Urinary bladder (tissue), 4 donors: Measurements from ENCODE around the gene CCDC183. TPM values are rescaled to one million over a fixed set of nuclear protein-coding genes. Genes with fewer than 3 reads are reported as not detected.
A peak's percentile ranks its signal among the peaks of the same experiment; 100 is the strongest.
"Not testable (repeated sequence)": the region's sequence is repeated elsewhere in the genome, so short reads cannot be mapped to it uniquely, and the experiment has no call there.

Experiments
- DNase-seq: peaks from one replicate; pipeline ENCODE4 v3.0.0-alpha.2; 2015; ENCODE audit errors: extremely low spot score
- H3K27ac ChIP-seq: one replicate; pipeline ENCODE4 v1.5.1; 2013; ENCODE audit warnings: low read depth, mild to moderate bottlenecking, moderate library complexity
- H3K36me3 ChIP-seq: one replicate; pipeline ENCODE4 v1.6.1; 2013; ENCODE audit warnings: mild to moderate bottlenecking, moderate library complexity; ENCODE audit not compliant: insufficient read depth
- H3K4me1 ChIP-seq: one replicate; pipeline ENCODE4 v1.6.1; 2013; ENCODE audit warnings: mild to moderate bottlenecking, moderate library complexity; ENCODE audit not compliant: insufficient read depth
- H3K4me3 ChIP-seq: one replicate; pipeline ENCODE4 v1.5.1; 2013; ENCODE audit warnings: low read depth, low read length
- WGBS: extraction: QIAGEN DNeasy Blood & Tissue Kit; methylation state at CpG from one replicate; pipeline ENCODE4 v1.1.7; 2013; 5-methylcytosine and 5-hydroxymethylcytosine counted together
- polyA plus RNA-seq: library from polyadenylated mRNA; stranded (reverse); fragments of 200-250 nt; gene quantifications from one replicate; pipeline ENCODE4 v1.2.3, GENCODE V29; 2013
- total RNA-seq: library from RNA; depleted of rRNA; stranded (reverse); fragments of >200 nt; gene quantifications from one replicate; pipeline ENCODE4 v1.2.3, GENCODE V29; 2014
- donor health status: healthy with polysubstance abuse.
- donor health status: healthy.

Gene CCDC183
- total and polyA plus RNA-seq, 2 donors, result 0.85 to 1.5 TPM

DNA sequence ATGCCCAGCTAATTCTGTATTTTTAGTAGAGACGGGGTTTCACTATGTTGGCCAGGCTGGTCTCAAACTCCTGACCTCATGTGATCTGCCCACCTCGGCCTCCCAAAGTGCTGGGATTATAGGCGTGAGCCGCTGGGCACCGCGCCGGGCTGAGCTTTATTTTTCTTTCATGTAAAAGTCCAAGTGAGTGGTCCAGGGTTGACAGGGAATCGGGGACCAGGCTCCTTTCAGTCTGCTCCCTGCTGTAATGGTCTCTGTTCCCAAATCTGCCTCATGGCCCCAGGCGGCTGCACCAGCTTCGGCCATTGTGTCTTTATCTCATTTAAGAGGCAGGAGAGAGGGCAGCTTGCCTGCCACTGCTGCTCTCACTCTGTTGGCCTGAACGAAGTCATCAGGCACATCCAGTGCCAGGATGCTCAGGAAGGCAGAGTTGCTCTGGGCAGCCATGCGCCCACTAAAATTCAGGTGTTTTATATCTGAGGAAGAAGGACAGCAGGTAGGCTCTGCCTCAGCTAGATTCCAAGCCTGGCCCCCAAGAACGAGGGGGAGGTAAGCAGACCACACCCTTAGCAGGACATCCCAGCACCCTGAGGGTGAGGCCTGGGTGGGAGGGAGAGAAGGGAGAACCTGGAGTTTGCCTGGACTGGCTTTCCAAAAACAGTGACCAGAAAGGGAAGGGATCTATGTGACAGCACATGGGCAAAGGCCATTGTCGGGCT is 1.7 kb upstream of the CCDC183 start:
- Histone ChIP-seq H3K36me3 (no peaks in the 10 kb centered on the region), H3K27ac (no peak overlapping the region), H3K4me3 (no peak overlapping the region), H3K4me1 (no peaks in the 10 kb centered on the region)
- DNase-seq, result no peak
- 86% methylated on average over 14 of the region's 14 CpGs for WGBS

DNA sequence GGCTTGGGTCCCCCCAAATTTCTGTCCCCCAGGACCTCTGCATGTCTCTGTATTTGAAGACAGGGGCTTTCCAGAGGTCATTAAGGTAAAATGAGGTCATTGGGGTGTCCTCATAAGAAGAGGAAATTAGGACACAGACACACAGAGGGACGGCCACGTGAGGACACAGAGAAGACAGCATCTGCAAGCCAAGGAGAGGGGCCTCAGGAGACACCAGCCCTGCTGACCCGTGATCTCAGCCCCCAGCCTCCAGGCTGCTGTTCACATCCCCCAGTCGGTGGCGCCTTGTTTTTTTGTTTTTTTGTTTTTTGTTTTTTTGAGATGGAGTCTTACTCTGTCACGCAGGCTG is 1.2 kb upstream of the CCDC183 start:
- 79% methylated on average over 6 of the region's 6 CpGs for WGBS
- Histone ChIP-seq H3K4me1 (peaks cover under 1% of the 10 kb centered on the region), H3K27ac (no peak overlapping the region), H3K4me3 (no peak overlapping the region), H3K36me3 (no peaks in the 10 kb centered on the region)
- no peak for DNase-seq

DNA sequence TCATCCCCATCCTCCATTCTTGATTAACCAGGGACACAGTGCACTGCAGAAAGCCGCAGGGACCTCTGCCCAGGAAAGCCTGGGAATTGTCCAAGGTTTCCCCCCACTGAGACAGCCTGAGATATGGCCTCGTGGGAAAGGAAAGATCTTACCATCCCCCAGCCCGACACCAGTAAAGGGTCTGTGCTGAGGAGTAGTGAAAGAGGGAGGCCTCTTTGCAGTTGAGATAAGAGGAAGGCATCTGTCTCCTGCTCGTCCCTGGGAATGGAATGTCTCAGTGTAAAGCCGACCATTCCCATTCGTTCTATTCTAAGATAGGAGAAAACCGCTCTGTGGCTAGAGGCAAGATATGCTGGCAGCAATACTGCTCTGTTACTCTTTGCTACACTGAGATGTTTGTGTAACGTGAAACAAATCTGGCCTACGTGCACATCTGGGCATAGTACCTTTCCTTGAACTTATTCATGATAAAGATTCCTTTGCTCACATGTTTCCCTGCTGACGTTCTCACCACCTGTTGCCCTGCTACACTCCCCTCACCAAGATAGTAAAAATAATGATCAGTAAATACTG is 723 bp downstream of the CCDC183 start:
- not testable (repeated sequence) for H3K27ac ChIP-seq, H3K4me3 ChIP-seq, H3K36me3 ChIP-seq, H3K4me1 ChIP-seq, DNase-seq
- WGBS, result 4% methylated on average over 10 of the region's 10 CpGs

DNA sequence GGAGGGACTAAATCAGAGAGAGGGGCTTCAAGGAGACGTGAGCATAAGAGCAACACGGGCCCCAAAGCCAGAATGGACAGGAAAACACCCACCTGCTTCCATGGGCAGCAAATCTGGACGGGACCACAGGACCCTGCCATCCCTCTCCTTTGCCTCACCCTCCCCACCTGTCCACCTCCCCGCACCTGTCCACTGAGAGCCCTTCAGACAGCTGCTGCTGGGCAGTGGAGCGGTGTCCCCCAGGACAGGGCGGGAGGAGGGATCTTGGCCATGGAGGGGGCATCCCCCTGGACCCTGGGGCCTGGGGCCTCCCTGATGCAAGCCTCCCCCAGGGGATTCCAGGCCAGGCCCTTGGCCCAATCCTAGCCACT is 2.6 kb downstream of the CCDC183 start:
- Histone ChIP-seq H3K27ac (no peak overlapping the region), H3K36me3 (no peaks in the 10 kb centered on the region), H3K4me1 (peaks cover 1% of the 10 kb centered on the region), H3K4me3 (no peak overlapping the region)
- no peak for DNase-seq
- WGBS, result 83% methylated on average over 6 of the region's 6 CpGs

DNA sequence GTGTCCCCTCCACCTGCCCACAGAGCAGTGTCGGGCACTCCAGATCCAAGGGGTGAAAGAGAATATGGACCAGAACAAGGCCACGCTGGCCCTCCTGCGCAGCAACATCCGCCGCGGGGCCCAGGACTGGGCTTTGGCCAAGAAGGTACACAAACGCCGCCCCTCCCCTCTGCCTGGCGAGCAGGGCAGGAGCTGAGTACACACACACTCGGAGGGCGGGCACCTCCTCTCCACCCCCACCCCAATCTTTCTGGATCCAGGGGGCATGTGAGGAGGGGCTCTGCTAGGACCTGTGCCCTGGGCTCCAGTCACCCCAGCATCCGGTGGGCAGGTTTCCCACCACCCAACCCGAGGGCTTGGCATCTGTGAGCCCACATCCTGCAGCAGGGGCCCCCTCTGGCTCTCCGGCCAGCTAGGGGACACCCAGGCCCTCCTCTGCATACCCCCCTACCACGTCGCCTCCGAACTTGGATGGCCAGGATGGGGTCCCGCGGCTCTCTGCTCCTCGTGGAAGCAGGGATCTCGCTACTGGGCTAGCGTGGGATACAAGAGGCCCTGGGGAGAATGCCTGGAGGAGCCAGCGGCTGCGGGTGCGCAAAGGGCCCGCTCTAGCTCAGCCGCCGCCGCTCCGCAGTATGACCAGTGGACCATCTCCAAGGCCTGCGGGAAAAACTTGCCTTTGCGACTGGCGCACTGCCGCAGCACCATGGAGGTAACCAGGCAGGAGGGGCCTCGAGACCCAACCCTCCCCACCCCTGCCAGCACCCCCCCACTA is 3.1 kb downstream of the CCDC183 start:
- H3K4me1 ChIP-seq, result peaks cover 1% of the 10 kb centered on the region
- WGBS, result 27% methylated on average over 35 of the region's 35 CpGs
- H3K27ac ChIP-seq, result peak overlapping the region; percentile 48
- peak overlapping the region; percentile 24 for H3K4me3 ChIP-seq
- no peaks in the 10 kb centered on the region for H3K36me3 ChIP-seq
- DNase-seq, result no peak

DNA sequence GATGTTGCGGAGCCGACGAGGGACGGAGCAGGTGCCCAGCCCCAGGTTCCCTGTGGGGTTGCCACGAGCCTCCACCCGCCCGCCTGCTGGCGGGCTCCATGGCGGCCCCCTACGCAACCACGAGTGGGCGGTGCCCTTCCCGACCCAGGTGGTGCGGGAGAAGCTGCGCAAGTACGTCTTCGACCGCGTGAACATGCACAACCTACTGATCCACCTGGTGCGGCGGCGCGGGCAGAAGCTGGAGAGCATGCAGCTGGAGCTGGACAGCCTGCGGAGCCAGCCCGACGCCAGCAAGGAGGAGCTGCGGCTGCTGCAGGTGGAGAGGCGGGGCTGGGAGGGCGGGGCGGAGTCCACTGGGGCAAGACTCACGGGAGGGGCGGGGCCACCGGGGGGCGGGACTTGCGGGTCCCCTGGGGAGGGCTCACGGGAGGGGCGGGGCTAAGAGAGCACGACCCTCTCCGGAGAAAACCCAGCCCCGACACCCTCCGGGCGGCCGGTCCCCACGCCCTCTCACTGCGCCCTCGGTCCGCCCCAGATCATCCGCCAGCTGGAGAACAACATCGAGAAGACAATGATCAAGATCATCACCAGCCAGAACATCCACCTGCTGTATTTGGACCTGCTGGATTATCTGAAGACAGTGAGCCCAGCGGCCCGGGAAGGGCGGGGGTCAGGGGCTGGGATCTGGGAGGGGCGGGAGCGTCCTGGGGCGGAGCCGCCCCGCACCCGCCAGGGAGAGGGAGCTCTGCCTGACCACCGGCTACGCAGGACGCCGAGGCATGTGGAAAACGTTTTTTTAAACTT is 3.9 kb downstream of the CCDC183 start:
- no peak for DNase-seq
- peak overlapping the region; percentile 24 for H3K4me3 ChIP-seq
- WGBS, result under 1% methylated on average over 62 of the region's 63 CpGs

DNA sequence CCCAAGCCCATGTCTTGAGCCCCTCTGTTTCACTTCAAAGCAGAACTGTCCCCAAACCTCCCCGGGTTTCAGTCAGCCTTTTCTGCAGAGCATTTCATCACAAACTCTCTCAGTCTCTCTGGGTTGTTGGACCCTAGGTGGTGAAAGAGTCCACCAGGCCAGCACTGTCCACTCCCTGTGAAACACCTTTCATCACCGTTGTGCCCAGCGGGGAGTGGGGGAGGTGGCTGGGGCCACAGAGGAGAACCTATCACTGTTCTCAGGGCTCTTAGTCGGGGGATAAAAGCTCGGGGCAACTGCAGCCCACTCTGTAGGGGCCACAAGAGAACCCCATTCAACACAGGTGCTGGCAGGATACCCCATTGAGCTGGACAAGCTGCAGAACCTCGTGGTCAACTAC is 6.2 kb downstream of the CCDC183 start:
- DNase-seq, result no peak
- Histone ChIP-seq H3K36me3 (no peaks in the 10 kb centered on the region), H3K27ac (no peak overlapping the region), H3K4me1 (peaks cover 1% of the 10 kb centered on the region), H3K4me3 (no peak overlapping the region)
- 77% methylated on average over 6 of the region's 6 CpGs for WGBS

More for the DNA sequence above, 3.9 kb downstream of the CCDC183 start:
- Histone ChIP-seq H3K27ac (peak overlapping the region; percentile 48), H3K4me1 (peaks cover 1% of the 10 kb centered on the region), H3K36me3 (no peaks in the 10 kb centered on the region)

DNA sequence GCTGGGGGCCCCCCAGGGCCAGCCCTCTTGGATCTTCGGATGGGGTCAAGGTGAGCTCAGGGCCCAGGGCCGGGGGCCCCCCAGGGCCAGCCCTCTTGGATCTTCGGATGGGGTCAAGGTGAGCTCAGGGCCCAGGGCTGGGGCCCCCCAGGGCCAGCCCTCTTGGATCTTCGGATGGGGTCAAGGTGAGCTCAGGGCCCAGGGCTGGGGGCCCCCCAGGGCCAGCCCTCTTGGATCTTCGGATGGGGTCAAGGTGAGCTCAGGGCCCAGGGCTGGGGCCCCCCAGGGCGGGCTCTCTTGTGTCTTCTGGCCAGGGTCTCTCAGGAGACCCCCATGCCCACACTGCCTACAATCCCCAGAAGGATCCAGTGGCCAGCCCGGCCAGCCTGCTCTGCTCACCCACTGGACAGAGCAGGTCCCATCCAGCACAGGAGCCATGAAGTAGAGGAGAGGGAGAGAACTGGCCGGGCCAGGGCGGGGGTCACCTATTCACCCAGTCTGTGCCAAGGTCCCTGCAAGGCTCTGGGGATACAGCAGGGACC is 6.9 kb downstream of the CCDC183 start:
- H3K4me1 ChIP-seq, H3K4me3 ChIP-seq, H3K36me3 ChIP-seq, H3K27ac ChIP-seq, DNase-seq: not testable (repeated sequence)
- WGBS, result 96% methylated on average over 8 of the region's 9 CpGs

DNA sequence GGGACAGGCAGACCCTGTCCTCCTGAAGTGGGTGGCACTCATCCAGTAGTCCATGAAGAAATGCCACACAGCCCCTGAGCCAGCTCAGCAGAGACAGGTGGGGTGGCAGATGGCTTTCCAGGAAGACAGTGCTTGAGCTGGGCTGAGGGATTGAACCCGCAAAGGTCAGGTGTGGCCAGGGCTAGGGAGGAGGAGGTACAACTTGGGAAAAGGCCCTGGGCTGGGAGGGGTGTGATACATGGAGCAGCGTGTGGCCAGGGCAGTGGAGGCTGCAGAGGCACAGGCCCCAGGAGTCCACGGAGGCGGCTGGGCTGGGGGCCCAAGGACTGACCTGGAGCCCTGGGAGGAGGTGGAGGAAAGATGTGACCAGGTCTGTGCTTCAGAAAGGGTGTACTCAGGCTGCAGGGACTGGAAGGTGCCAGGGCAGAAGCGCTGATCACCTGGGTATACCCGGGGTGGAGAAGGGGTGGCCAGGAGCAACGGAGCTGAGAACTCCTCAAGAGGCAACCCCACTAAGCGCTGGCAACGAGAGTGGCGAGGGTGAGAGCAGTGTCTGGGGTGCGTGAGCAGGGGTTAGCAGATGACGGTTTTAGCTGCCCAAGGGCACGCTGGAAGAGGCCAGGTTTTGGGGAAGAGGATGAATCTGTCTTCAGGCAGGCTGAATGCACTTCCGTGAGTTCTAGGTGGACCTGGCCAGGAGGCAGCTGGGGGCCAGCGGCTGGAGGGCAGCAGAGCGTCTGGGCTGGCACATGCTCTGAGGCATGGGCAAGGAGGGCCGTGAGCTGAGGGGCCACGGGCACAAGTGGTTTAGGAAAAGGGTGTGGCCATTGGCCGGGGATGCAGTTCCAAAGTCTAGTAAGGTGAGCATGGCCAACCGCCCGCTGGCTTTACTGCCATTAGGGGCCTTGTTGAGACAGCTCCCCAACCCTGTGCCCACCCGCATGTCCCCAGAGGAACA is 7.7 kb downstream of the CCDC183 start:
- Histone ChIP-seq H3K27ac (no peak overlapping the region), H3K4me1 (peaks cover 1% of the 10 kb centered on the region), H3K4me3 (no peak overlapping the region), H3K36me3 (no peaks in the 10 kb centered on the region)
- DNase-seq, result no peak
- WGBS, result 93% methylated on average over 22 of the region's 22 CpGs

DNA sequence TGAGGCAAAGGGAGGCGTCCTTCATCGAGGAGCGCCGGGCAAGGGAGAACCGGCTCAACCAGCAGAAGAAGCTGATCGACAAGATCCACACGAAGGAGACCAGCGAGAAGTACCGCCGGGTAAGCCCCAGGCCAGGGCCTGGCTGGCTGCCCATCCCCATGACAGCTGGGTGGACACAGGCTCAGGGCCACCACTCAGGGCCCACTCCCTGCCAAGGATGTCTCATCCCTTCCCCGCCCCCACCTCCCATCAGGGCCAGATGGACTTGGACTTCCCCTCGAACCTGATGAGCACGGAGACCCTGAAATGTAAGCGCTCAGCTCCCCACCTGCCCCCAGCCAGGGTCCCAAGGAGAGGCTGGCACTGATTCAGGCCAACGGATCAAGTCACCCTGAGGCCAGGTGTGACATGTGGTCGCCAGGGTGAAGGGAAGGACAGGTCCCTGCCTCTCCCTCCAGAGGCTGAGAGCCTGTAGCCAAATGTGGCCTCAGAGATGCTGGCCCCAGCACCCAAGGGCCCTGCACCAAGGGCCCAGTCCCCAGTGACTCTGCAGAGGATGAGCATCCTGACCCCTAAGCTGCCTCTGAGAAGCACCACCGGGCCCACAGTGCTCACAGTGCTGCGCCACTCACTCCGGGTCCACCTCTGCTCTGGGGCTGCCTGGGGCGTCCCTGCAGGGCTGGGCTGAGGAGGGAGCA is 8.5 kb downstream of the CCDC183 start:
- no peak overlapping the region for H3K4me3 ChIP-seq
- DNase-seq, result no peak
- peaks cover 1% of the 10 kb centered on the region for H3K4me1 ChIP-seq
- no peaks in the 10 kb centered on the region for H3K36me3 ChIP-seq
- 93% methylated on average over 20 of the region's 20 CpGs for WGBS
- H3K27ac ChIP-seq, result no peak overlapping the region

DNA sequence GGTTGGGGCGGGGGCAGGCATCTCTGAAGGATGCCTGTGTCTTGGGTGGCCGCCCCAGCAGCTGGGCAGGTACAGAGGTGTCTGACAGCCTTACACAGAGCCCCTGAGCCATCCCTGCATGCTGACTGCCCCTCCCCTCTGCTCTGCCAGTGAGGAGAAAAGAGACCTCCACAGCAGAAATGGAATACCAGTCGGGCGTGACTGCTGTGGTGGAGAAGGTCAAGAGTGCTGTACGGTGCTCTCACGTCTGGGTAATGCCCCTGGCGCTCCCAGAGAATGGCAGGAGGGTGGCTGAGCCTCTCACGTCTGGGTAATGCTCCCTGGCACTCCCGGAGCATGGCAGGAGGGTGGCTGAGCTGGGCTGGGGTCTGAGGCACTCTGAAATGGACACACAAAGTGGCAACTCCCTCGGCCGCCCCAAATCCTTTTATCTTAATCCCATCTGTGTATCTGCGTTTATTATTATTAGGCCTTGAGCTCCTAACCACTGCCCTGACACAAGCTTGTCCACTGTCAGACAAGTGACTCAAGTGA is 9.1 kb downstream of the CCDC183 start:
- peaks cover 1% of the 10 kb centered on the region for H3K4me1 ChIP-seq
- H3K27ac ChIP-seq, result no peak overlapping the region
- no peaks in the 10 kb centered on the region for H3K36me3 ChIP-seq
- H3K4me3 ChIP-seq, result no peak overlapping the region
- 88% methylated on average over 12 of the region's 12 CpGs for WGBS
- DNase-seq, result no peak

DNA sequence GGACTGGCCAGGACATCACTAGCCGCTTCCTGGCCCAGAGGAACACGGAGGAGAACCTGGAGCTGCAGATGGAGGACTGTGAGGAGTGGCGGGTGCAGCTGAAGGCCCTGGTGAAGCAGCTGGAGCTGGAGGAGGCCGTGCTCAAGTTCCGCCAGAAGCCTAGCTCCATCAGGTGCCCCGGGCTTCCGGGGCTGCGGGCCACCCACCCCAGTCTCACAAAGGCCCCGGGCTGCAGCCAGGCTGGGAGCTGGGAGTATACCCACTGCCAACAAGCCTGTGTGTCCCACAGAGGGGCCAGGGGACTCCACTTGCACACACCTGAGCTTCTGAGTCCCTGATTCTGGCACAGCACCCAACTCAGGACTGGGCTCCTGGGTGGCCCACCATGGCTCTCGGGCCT is 9.9 kb downstream of the CCDC183 start:
- Histone ChIP-seq H3K36me3 (no peaks in the 10 kb centered on the region), H3K27ac (no peak overlapping the region), H3K4me1 (peaks cover 1% of the 10 kb centered on the region), H3K4me3 (no peak overlapping the region)
- 97% methylated on average over 10 of the region's 10 CpGs for WGBS
- DNase-seq, result no peak
